ENCODE data around the gene NUMBL. TPM values are rescaled to one million over a fixed set of nuclear protein-coding genes. Genes with fewer than 3 reads are reported as not detected.

Gene NUMBL
- total and polyA plus RNA-seq, 2 experiments from 2014 or later: 13.8 to 21.7 TPM

DNA sequence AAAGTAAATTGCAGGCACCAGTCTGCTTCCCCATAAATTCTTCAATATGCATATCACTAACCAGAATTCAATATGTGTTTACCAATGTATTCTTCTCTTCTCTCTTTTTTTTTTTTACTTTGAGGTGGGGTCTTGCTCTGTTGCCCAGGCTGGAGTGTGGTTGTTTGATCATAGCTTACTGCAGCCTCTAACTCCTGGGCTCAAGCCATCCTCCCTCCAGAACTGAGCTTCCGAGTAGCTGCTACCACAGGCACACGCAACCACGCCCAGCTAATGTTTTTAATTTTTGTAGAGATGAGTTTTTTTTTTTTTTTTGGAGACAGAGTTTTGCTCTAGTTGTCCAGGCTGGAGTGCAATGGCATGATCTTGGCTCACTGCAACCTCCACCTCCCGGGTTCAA is 72.5 kb downstream of the NUMBL start:
- TF ChIP-seq CTCF (IDR thresholded peaks at IDR 0.05; ENCODE audit: low read depth, low read length): no peak
- Histone ChIP-seq H3K27me3 (no peaks in the 10 kb centered on the region), H3K4me1 (ENCODE audit: low read depth) (no peaks in the 10 kb centered on the region)

DNA sequence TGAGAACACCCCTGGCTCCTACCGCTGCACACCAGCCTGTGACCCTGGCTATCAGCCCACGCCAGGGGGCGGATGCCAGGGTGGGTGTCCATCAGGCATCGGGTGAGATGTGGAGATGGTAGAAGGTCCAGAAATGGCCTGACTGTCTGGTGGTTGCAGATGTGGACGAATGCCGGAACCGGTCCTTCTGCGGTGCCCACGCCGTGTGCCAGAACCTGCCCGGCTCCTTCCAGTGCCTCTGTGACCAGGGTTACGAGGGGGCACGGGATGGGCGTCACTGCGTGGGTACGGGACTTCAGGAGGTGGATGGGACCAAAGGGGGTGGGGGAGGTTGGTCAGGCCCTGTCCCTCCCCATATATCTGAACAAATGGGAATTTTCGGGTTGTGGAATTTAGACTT is 73.5 kb downstream of the NUMBL start:
- no peaks in the 10 kb centered on the region for H3K27me3 ChIP-seq
- no peak overlapping the region for H3K27ac ChIP-seq
- H3K36me3 ChIP-seq: peaks cover 17% of the 10 kb centered on the region
- H3K4me1 ChIP-seq (ENCODE audit: low read depth): no peaks in the 10 kb centered on the region
- no peak for DNase-seq (ENCODE audit: low read depth in 1 of 2, low spot score in 1 of 2)
- no peaks in the 10 kb centered on the region for H3K9me3 ChIP-seq (ENCODE audit: low read depth)
- no peak for TF ChIP-seq CTCF (IDR thresholded peaks at IDR 0.05; ENCODE audit: low read depth, low read length)
- H3K4me3 ChIP-seq: no peak overlapping the region

More for the DNA sequence above, 72.5 kb downstream of the NUMBL start:
- Histone ChIP-seq H3K9me3 (ENCODE audit: low read depth) (no peaks in the 10 kb centered on the region), H3K4me3 (no peak overlapping the region), H3K27ac (no peak overlapping the region), H3K36me3 (peaks cover 18% of the 10 kb centered on the region)
- DNase-seq (ENCODE audit: low read depth in 1 of 2, low spot score in 1 of 2): no peak

GRCh38 chr19:40616178-40616577 is 74.3 kb downstream of the NUMBL start:
- Histone ChIP-seq H3K9me3 (ENCODE audit: low read depth) (no peaks in the 10 kb centered on the region), H3K27me3 (no peaks in the 10 kb centered on the region), H3K4me3 (no peak overlapping the region), H3K36me3 (peaks cover 12% of the 10 kb centered on the region), H3K27ac (no peak overlapping the region), H3K4me1 (ENCODE audit: low read depth) (no peaks in the 10 kb centered on the region)
- no peak for TF ChIP-seq CTCF (IDR thresholded peaks at IDR 0.05; ENCODE audit: low read depth, low read length)
- no peak for DNase-seq (ENCODE audit: low read depth in 1 of 2, low spot score in 1 of 2)

Other genes starting within 250 kb of the NUMBL start
- 44.4 and 58.6 TPM in 2 replicates for gene SERTAD3, start 246.3 kb downstream of the NUMBL start, total RNA-seq
- gene SERTAD3, start 246.3 kb downstream of the NUMBL start, polyA plus RNA-seq: 66.2 and 73.8 TPM in 2 replicates
- 56.7 and 93.8 TPM in 2 replicates for gene BLVRB, start 224.9 kb downstream of the NUMBL start, total RNA-seq
- 61.5 and 77.0 TPM in 2 replicates for gene BLVRB, start 224.9 kb downstream of the NUMBL start, polyA plus RNA-seq
- 2.3 and 5.5 TPM in 2 replicates for gene SPTBN4, start 223.7 kb downstream of the NUMBL start, total RNA-seq
- gene SPTBN4, start 223.7 kb downstream of the NUMBL start, polyA plus RNA-seq: 0.32 and 4.6 TPM in 2 replicates
- 53.3 and 63.6 TPM in 2 replicates for gene SHKBP1, start 113.8 kb downstream of the NUMBL start, total RNA-seq
- 70.1 and 83.4 TPM in 2 replicates for gene SHKBP1, start 113.8 kb downstream of the NUMBL start, polyA plus RNA-seq
- gene LTBP4, start 89.3 kb downstream of the NUMBL start, total RNA-seq: 85.3 and 203 TPM in 2 replicates
- 158 and 255 TPM in 2 replicates for gene LTBP4, start 89.3 kb downstream of the NUMBL start, polyA plus RNA-seq
- gene COQ8B, start 26.2 kb upstream of the NUMBL start, total RNA-seq: 82.5 and 90.1 TPM in 2 replicates
- 62.6 and 90.6 TPM in 2 replicates for gene COQ8B, start 26.2 kb upstream of the NUMBL start, polyA plus RNA-seq
- 19.1 and 19.4 TPM in 2 replicates for gene ITPKC, start 26.5 kb upstream of the NUMBL start, total RNA-seq
- 12.5 and 15.4 TPM in 2 replicates for gene ITPKC, start 26.5 kb upstream of the NUMBL start, polyA plus RNA-seq
- gene ACTMAP, start 59.8 kb upstream of the NUMBL start, total RNA-seq: 7.6 and 9.6 TPM in 2 replicates
- 30.4 and 40.0 TPM in 2 replicates for gene ACTMAP, start 59.8 kb upstream of the NUMBL start, polyA plus RNA-seq
- gene SNRPA, start 60.6 kb upstream of the NUMBL start, total RNA-seq: 158 and 230 TPM in 2 replicates
- 145 and 155 TPM in 2 replicates for gene SNRPA, start 60.6 kb upstream of the NUMBL start, polyA plus RNA-seq
- not detected in 2 replicates for gene MIA, start 84.9 kb upstream of the NUMBL start, total RNA-seq
- gene MIA, start 84.9 kb upstream of the NUMBL start, polyA plus RNA-seq: not detected in 2 replicates
- 15.8 and 21.8 TPM in 2 replicates for gene RAB4B, start 87.6 kb upstream of the NUMBL start, total RNA-seq
- 21.3 and 38.9 TPM in 2 replicates for gene RAB4B, start 87.6 kb upstream of the NUMBL start, polyA plus RNA-seq
- 99.5 and 109 TPM in 2 replicates for gene EGLN2, start 108.5 kb upstream of the NUMBL start, total RNA-seq
- 96.4 and 122 TPM in 2 replicates for gene EGLN2, start 108.5 kb upstream of the NUMBL start, polyA plus RNA-seq
- 0.42 TPM in 1 of 2 replicates, not detected in the other for gene CYP2A6, start 159.8 kb upstream of the NUMBL start, total RNA-seq
- 0.25 TPM in 1 of 2 replicates, not detected in the other for gene CYP2A6, start 159.8 kb upstream of the NUMBL start, polyA plus RNA-seq
- gene CYP2A7, start 191.6 kb upstream of the NUMBL start, total RNA-seq: not detected in 2 replicates
- gene CYP2A7, start 191.6 kb upstream of the NUMBL start, polyA plus RNA-seq: not detected in 2 replicates